HCT116 (cell line): Measurements from ENCODE around the gene ZDHHC1. TPM values are rescaled to one million over a fixed set of nuclear protein-coding genes. Genes with fewer than 3 reads are reported as not detected.

Experiments used
- ATAC-seq: fragments of 200-7000 bp; cut with Tn5 transposase; 2 replicates; pipeline ENCODE4 v1.9.1; 2020; ENCODE audit warnings: mild to moderate bottlenecking, moderate library complexity
- BruUV-seq: library from RNA; stranded (reverse); fragments of 400-500 nt; replicated peaks from 2 replicates; lab custom pipeline; 2021; lab: Mats Ljungman, UMichigan
- CTCF ChIA-PET: fragments of 300-600 bp; sonication (Branson Sonifier 250); formaldehyde crosslinking; loops from one replicate; lab custom pipeline; 2021; ENCODE audit warnings: antibody characterized with exemption; lab: Charles Lee
- POLR2A ChIA-PET: fragments of 300-600, 350-600 bp; sonication (Branson Sonifier 250); formaldehyde crosslinking; loops from one replicate; lab custom pipeline; 2021; ENCODE audit warnings: antibody characterized with exemption; lab: Charles Lee
- RAD21 ChIA-PET, 2 experiments: fragments of 300-600 bp; sonication (Branson Sonifier 250); formaldehyde crosslinking; loops; one replicate each; lab custom pipeline; 2023; ENCODE audit warnings: low total read pairs in 2 of 2; ENCODE audit not compliant: uncharacterized antibody in 2 of 2, unreplicated experiment in 2 of 2, low non-redundant PET in 1 of 2; lab: Charles Lee
- DNase-seq: peaks from one replicate; pipeline ENCODE4 v3.0.0-alpha.2; 2010; ENCODE audit warnings: low read depth, low spot score
- H2AFZ ChIP-seq: fragments of 200-600 bp; shearing (Covaris generic), sonication (generic); 2 replicates; pipeline ENCODE4 v1.6.1; 2017; ENCODE audit warnings: low read depth, mixed run types, mixed read lengths, antibody characterized with exemption, low read length; ENCODE audit not compliant: poor library complexity, severe bottlenecking
- H3K27ac ChIP-seq: 2 replicates; pipeline ENCODE4 v1.5.1; 2012; ENCODE audit warnings: low read depth, low read length
- H3K27me3 ChIP-seq: fragments of 200-600 bp; sonication (generic); 2 replicates; pipeline ENCODE4 v1.6.1; 2016; ENCODE audit warnings: mixed run types, low read length, mixed read lengths; ENCODE audit not compliant: insufficient read depth
- H3K36me3 ChIP-seq, 2 experiments: fragments of 200-500 bp in 1 of 2; fragments of 200-600 bp in 1 of 2; sonication (Bioruptor generic) in 1 of 2; sonication (generic) in 1 of 2; 2 replicates each; pipeline versions ENCODE4 v1.5.1 to v1.6.1; 2014 to 2016; ENCODE audit warnings: low read length in 2 of 2, inconsistent platforms in 1 of 2, mixed read lengths in 1 of 2, mixed run types in 1 of 2; ENCODE audit not compliant: insufficient read depth in 2 of 2, control insufficient read depth in 1 of 2
- H3K4me1 ChIP-seq, 2 experiments: fragments of 200-600 bp in 1 of 2; sonication (generic) in 1 of 2; 2 replicates each; pipeline versions ENCODE4 v1.5.1 to v1.6.1; 2012 to 2017; ENCODE audit warnings: low read length in 2 of 2, inconsistent platforms in 1 of 2, mild to moderate bottlenecking in 1 of 2, mixed read lengths in 1 of 2, mixed run types in 1 of 2, moderate library complexity in 1 of 2; ENCODE audit not compliant: insufficient read depth in 2 of 2, control insufficient read depth in 1 of 2
- H3K4me2 ChIP-seq: fragments of 200-600 bp; sonication (generic); 2 replicates; pipeline ENCODE4 v1.6.1; 2017; ENCODE audit warnings: mixed run types, low read length, mixed read lengths
- H3K4me3 ChIP-seq, 2 experiments: fragments of 200-600 bp in 1 of 2; sonication (generic) in 1 of 2; replicated peaks in 1 of 2; 2 replicates each; pipeline ENCODE4 v1.5.1; 2011 to 2016; ENCODE audit warnings: low read length in 2 of 2, control low read depth in 1 of 2, low read depth in 1 of 2, mild to moderate bottlenecking in 1 of 2, mixed read lengths in 1 of 2, mixed run types in 1 of 2
- H3K79me2 ChIP-seq: fragments of 200-600 bp; sonication (generic); 2 replicates; pipeline ENCODE4 v1.6.1; 2017; ENCODE audit warnings: mild to moderate bottlenecking, mixed run types, low read length, moderate library complexity, mixed read lengths; ENCODE audit not compliant: insufficient read depth
- H3K9ac ChIP-seq: fragments of 200-600 bp; sonication (generic); 2 replicates; pipeline ENCODE4 v1.6.1; 2016; ENCODE audit warnings: low read length, mixed read lengths
- H3K9me2 ChIP-seq: fragments of 200-600 bp; sonication (generic), shearing (Covaris generic); 2 replicates; pipeline ENCODE4 v1.6.1; 2017; ENCODE audit warnings: mixed run types, mild to moderate bottlenecking, moderate library complexity; ENCODE audit not compliant: insufficient read depth
- H3K9me3 ChIP-seq, 2 experiments: fragments of 200-500 bp in 1 of 2; fragments of 200-600 bp in 1 of 2; sonication (Bioruptor generic) in 1 of 2; sonication (generic) in 1 of 2; 2 replicates each; pipeline ENCODE4 v1.6.1; 2014 to 2017; ENCODE audit warnings: low read length in 2 of 2, mixed read lengths in 2 of 2, inconsistent platforms in 1 of 2, low read depth in 1 of 2, mild to moderate bottlenecking in 1 of 2, mixed run types in 1 of 2, moderate library complexity in 1 of 2; ENCODE audit not compliant: control insufficient read depth in 1 of 2, insufficient read depth in 1 of 2
- H4K20me1 ChIP-seq: fragments of 200-600 bp; sonication (generic), shearing (Covaris generic); 2 replicates; pipeline ENCODE4 v1.6.1; 2017; ENCODE audit warnings: mixed run types, mild to moderate bottlenecking, moderate library complexity; ENCODE audit not compliant: insufficient read depth
- ATF3 ChIP-seq: IDR thresholded peaks from 2 replicates; pipeline ENCODE4 v1.6.1; 2012
- CBX3 ChIP-seq: IDR thresholded peaks from 2 replicates; pipeline ENCODE4 v1.6.1; 2012; ENCODE audit warnings: low read depth
- CEBPB ChIP-seq: IDR thresholded peaks from 2 replicates; pipeline ENCODE4 v1.6.1; 2012; ENCODE audit warnings: low read depth
- EGR1 ChIP-seq: IDR thresholded peaks from 2 replicates; pipeline ENCODE4 v1.6.1; 2012; ENCODE audit warnings: low read depth
- POLR2AphosphoS5 ChIP-seq: IDR thresholded peaks from 2 replicates; pipeline ENCODE4 v1.6.1; 2011; ENCODE audit warnings: mild to moderate bottlenecking, low read depth, low read length, moderate library complexity
- RAD21 ChIP-seq: IDR thresholded peaks from 2 replicates; pipeline ENCODE4 v1.6.1; 2012; ENCODE audit warnings: low read depth, mild to moderate bottlenecking
- SRF ChIP-seq: IDR thresholded peaks from 2 replicates; pipeline ENCODE4 v1.6.1; 2012; ENCODE audit warnings: low read depth
- YY1 ChIP-seq: IDR thresholded peaks from 2 replicates; pipeline ENCODE4 v1.6.1; 2011; ENCODE audit warnings: low read length, low read depth, moderate library complexity, mild to moderate bottlenecking; ENCODE audit not compliant: insufficient replicate concordance; ENCODE audit errors: extremely low read depth
- ZFX ChIP-seq: fragments of 450-650 bp; IDR thresholded peaks from 2 replicates; pipeline ENCODE4 v1.6.1; 2017
- intact Hi-C: fragments of 100-400 bp; cut with micrococcal nuclease; formaldehyde crosslinking; loops from 2 replicates; pipeline ENCODE4 v1.10.0; 2022
- total RNA-seq: library from RNA; stranded (reverse); gene quantifications from one replicate; pipeline ENCODE4 v1.2.1, GENCODE V29; 2021; ENCODE audit not compliant: unreplicated experiment
- TF ChIP-seq, protein P1 (sequence below): IDR thresholded peaks from 2 replicates; pipeline ENCODE4 v1.6.1; 2012; ENCODE audit warnings: low read depth
- TF ChIP-seq, protein P2 (sequence below): IDR thresholded peaks from 2 replicates; pipeline ENCODE4 v1.6.1; 2012

Gene ZDHHC1
- total RNA-seq, 1 experiment from 2014 or later, result 9.1 TPM

DNA sequence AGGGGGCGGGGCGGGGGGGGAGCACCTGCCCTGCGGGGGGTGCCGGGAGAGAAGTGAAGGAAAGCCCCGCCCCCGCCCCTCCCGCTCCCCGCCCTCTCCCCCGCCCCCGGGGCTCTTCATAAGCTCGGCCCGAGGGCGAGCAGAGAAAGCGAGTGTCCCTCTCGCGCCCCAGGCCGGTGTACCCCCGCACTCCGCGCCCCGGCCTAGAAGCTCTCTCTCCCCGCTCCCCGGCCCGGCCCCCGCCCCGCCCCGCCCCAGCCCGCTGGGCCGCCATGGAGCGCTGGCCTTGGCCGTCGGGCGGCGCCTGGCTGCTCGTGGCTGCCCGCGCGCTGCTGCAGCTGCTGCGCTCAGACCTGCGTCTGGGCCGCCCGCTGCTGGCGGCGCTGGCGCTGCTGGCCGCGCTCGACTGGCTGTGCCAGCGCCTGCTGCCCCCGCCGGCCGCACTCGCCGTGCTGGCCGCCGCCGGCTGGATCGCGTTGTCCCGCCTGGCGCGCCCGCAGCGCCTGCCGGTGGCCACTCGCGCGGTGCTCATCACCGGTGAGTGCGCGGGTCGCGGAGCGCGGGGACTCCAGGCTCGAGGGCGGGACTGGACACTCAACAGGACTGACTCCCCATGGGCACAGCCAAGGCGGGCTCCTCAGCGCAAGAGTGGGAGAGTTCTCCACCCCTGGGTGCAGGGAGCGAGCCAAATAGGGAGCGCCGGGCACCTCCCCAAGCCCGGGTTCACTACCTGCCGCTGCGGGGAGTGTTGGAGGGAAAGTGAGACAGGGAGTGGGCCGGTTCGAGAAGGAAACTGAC is 14.9 kb upstream of the ZDHHC1 start, which contains the start of gene HSD11B2:
Gene HSD11B2, plus strand, starts transcription at position 145 of the 798 bp plus-strand sequence. Its CDS starts 128 bp downstream, at position 273.
- peak; percentile 40 for DNase-seq
- ChIA-PET POLR2A (interaction anchor here (0.8 to 0.9 kb wide), 3 partner anchors 9 to 35 kb away, joined by 3 to 6 read pairs (median 3); no protein-coding TSS in a partner anchor), CTCF (interaction anchor here (0.9 to 2.3 kb wide), 6 partner anchors 10 to 90 kb away, joined by 3 to 8 read pairs (median 3); no protein-coding TSS in a partner anchor), RAD21 (interaction anchor here (0.7 to 0.8 kb wide), 2 partner anchors 27 to 170 kb away, joined by 3 read pairs; no protein-coding TSS in a partner anchor)
- no peaks in the 10 kb centered on the region for H3K36me3 ChIP-seq
- H2AFZ ChIP-seq, result peak within 1 kb of the TSS; percentile 54
- H3K4me3 ChIP-seq, result peak within 1 kb of the TSS; percentile 60 to 71
- intact Hi-C loops, result no loop called here
- no peaks in the 10 kb centered on the region for H3K9me2 ChIP-seq
- peak within 1 kb of the TSS; percentile 82 for H3K27ac ChIP-seq
- H3K4me2 ChIP-seq, result peak within 1 kb of the TSS; percentile 96
- no peaks in the 10 kb centered on the region for H3K79me2 ChIP-seq
- BruUV-seq, result no TSS peak
- ATAC-seq, result peak; percentile 77
- TF ChIP-seq SRF (no peak), ATF3 (no peak), RAD21 (no peak), CBX3 (no peak), EGR1 (no peak; the same call in 1 of the 2 replicates), YY1 (peak; percentile 27), CEBPB (no peak), ZFX (peak; percentile 56; the same call in 1 of the 2 replicates), POLR2AphosphoS5 (peak; percentile 66)
- TF ChIP-seq, protein P1, sequence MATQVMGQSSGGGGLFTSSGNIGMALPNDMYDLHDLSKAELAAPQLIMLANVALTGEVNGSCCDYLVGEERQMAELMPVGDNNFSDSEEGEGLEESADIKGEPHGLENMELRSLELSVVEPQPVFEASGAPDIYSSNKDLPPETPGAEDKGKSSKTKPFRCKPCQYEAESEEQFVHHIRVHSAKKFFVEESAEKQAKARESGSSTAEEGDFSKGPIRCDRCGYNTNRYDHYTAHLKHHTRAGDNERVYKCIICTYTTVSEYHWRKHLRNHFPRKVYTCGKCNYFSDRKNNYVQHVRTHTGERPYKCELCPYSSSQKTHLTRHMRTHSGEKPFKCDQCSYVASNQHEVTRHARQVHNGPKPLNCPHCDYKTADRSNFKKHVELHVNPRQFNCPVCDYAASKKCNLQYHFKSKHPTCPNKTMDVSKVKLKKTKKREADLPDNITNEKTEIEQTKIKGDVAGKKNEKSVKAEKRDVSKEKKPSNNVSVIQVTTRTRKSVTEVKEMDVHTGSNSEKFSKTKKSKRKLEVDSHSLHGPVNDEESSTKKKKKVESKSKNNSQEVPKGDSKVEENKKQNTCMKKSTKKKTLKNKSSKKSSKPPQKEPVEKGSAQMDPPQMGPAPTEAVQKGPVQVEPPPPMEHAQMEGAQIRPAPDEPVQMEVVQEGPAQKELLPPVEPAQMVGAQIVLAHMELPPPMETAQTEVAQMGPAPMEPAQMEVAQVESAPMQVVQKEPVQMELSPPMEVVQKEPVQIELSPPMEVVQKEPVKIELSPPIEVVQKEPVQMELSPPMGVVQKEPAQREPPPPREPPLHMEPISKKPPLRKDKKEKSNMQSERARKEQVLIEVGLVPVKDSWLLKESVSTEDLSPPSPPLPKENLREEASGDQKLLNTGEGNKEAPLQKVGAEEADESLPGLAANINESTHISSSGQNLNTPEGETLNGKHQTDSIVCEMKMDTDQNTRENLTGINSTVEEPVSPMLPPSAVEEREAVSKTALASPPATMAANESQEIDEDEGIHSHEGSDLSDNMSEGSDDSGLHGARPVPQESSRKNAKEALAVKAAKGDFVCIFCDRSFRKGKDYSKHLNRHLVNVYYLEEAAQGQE, result no peak
- TF ChIP-seq, protein P2, sequence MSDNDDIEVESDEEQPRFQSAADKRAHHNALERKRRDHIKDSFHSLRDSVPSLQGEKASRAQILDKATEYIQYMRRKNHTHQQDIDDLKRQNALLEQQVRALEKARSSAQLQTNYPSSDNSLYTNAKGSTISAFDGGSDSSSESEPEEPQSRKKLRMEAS, result no peak
- H3K9ac ChIP-seq, result peak within 1 kb of the TSS; percentile 77
- H3K27me3 ChIP-seq, result no peaks in the 10 kb centered on the region
- peaks cover 6 to 44% of the 10 kb centered on the region in 2 experiments; a peak in 3 of 4 replicates for H3K4me1 ChIP-seq
- H4K20me1 ChIP-seq, result no peaks in the 10 kb centered on the region
- no peaks in the 10 kb centered on the region for H3K9me3 ChIP-seq
